CD4-positive, alpha-beta T cell treated with Interleukin-1 beta for 1 hour (primary cell): ENCODE data around the gene C9orf50.
A peak's percentile ranks its signal among the peaks of the same experiment; 100 is the strongest.
"Not testable (repeated sequence)": the region's sequence is repeated elsewhere in the genome, so short reads cannot be mapped to it uniquely, and the experiment has no call there.

Source experiments
- DNase-seq, 2 donors: peaks; one replicate each; pipeline ENCODE4 v3.0.0-alpha.2; 2020 to 2022

The C9orf50 gene

GRCh38 chr9:129647635-129648034 lies 26.7 kb upstream of the C9orf50 start:
- no peak for DNase-seq

DNA sequence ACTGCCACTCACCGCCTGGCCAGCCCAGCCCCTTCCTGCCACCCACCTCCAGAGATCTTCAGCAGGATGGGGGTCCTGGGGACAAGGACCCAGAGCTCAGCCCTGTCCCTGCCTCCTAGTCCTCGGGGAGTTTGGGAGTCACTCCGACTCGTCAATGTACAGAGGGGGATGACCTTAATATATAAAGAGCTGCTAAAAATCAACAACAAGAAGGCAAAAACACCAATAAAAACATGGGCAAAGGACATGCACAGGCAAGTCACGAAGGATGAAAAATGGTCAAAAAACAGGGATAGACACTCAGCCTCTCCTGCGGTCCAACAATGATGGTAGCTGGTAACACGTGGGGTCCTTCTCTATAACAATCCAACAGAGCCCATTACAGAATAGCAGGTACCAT lies 25.8 kb upstream of the C9orf50 start:
- DNase-seq, result no peak

DNA sequence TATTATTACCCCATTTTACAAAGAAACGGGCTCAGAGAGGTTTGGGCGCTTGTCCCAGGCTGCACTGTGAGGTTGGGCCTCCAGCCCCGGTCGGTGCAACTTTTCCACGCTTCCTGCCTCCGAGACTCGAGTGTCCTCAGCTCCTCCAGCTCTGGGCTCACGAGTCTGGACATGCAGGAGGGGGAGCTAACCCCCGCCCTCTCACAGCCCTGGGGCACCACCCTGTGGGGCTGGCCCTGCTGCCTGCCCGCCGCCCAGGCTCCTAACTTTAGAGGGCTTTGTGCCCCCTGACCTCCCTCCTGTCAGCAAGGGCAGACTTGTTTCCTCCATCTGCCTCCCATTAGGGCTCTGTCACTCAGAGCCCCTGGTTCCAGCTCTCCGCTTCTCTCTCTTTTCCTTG lies 25.4 kb upstream of the C9orf50 start:
- no peak for DNase-seq

GRCh38 chr9:129644902-129645301 lies 24.0 kb upstream of the C9orf50 start:
- no peak for DNase-seq

GRCh38 chr9:129644365-129644764 lies 23.5 kb upstream of the C9orf50 start:
- DNase-seq, result no peak

- no peak for DNase-seq
These were observed 22.8 kb upstream of the C9orf50 start for GRCh38 chr9:129643706-129644105.

DNA sequence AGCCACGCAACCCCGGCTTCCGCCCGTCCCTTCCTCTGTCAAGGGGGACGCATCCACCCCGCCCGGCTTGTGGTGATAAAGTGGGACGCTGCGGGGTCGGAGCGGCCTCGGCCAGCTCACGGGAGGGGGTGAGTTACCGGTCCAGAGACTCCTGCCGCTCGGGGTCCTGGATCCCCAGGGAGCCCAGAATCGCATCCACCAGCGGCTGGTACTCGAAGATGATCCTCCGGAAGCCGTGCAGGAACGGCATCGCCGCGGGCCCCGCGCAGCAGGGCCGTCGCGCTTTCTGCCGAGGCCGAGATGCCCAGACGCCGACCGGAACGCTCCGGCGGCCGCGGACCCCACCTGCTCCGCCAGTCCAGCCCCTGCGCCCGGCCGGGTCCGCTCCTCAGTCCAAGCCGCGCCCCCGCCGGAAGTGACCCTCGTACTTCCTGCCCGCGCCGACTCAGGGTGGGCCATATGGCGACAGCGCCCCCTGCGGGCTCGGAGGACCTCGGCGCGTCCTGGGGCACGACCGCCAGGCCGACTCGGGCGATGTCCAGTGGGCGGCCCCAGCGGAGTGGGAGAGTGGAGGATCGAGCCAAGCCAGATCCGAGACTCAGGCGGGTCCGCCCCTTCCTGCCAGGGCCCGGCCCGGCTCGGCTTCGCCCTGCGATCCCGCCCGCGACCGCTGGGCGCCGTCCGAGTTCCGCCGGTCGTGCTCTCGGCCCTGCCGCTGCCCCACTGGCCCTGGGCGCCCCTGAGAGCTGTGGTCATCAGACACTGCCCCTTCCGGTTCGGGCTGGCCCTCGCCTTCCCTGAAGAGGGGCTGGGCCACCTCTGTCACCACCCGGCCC lies 21.1 kb upstream of the C9orf50 start, which contains the start of gene ASB6:
Gene ASB6 (minus strand): TSS at position 402 of the 836 bp plus-strand sequence. CDS start 152 bp downstream, at position 250.
- peak; percentile 93 to 94 for DNase-seq

- DNase-seq, result no peak
These were observed 20.2 kb upstream of the C9orf50 start for GRCh38 chr9:129640871-129641749.

DNA sequence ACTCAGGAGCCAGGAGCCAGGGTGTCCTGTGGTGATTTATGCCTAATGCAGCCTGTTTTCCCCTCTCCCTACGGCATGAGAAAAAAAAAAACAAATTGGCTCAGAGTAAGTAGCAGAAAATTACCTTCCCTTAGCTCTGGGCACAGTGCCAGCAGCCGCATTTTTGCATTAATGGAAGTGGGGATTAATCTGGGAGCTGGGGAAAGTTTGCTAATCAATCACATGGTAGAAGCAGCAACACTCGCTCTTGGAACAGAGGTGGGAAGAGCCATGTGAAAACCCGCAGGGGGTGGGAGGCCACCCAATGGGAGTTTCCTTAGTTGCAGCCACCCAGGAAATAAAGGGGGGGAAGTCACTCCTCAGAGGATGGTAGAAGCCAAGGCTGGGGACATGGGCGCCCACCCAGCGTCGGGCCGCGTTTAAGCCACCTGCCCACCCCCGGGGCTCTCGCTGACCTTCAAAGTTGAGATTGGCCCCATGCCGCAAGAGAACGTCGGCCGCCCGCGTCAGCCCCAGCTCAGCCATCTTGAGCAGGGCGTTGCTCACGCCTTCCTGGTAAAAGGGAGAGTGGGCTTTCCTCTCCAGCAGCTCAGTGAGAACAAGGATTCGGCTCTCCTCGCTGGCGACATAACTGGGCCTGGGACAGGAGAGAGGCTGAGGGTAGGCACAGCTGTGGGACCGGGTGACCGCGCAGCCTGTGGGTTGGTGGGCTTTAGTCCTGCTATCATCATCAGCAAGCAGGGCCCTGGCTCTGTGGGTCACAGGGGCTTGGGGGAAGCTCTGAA lies 19.4 kb upstream of the C9orf50 start:
- DNase-seq, result no peak

GRCh38 chr9:129639756-129640085 lies 18.8 kb upstream of the C9orf50 start:
- no peak for DNase-seq

DNA sequence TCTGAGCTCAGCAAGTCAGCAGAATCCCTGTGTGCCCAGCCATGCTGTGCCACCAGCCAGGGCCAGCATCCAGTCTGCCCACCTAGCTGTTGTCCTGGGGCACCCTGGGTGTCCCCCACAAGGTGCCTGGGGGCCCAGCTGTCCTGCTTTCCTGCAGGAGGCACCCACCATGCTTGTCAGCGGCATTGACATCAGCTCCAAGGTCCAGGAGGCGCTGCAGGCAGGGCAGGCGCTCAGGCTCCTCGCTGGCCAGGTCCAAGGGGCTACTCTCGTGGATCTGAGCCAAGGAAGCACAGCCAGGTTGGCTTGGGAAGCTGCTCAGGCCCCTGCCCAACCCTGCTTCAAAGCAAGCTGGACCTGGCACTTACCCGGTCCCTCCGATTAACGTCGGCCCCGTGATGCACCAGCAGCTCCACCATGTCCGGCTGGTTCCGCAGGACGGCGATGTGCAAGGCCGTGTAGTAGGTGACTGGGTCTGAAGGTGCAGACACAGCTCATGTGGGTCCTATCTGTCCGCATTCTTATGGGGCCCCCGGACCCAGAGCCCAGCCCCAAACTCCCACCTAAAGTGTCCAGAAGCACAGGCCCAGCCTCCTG lies 18.2 kb upstream of the C9orf50 start:
- DNase-seq, result no peak

DNA sequence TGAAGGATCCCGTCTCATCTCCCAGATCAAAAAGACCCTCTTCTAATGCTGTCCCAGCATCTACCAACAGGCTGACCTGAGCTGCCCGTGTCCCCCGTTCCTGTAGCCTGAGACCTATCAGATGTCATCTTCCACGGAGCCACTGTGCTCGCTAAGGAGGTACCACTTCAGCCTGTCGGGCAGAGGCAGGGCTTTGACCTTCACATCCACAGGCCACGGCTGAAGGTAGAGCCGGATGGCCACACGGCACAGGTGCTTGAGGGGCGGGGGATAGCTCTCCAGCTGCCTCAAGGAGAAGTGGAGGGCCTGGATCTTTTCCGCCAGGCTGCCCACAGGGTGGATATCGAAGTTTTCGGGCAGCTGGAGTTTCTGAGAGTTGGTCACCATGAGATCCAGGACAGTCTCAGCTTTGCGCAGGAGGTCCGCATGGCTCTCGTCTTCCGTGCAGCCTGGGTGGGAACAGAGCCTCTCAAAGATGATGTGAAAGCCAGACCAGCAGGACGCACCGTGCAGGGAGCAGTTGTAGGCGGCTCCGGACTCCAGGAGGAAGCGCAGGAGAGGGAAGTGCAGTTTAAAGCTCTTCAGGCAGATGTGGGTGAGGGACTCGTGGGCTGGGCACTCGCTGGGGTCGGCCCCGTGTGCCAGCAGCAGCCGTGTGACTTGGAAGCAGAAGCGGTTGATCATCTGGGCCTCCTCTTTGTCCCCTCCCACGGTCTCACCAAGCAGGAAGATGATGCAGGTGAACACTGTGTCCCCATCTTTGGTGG lies 17.0 kb upstream of the C9orf50 start:
- no peak for DNase-seq

DNA sequence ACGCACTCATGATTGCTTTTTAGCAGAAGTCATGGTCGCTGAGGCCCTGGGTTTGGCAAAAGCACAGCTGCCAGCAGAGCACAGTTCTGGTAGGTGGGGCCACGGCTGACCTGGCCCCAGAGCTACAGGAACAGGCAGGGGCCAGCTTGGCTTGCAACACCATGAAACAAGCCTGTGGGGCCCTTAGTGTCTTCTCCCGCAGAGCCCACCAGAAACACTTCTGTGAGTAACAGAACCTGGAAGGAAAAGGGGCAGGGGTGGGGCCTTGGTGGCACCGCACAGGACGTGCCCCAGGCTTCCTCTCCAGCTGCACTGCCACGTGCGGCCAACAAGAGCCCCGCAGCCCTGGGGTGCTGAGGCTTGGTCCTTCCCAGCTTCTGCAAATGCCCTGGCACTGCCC lies 16.2 kb upstream of the C9orf50 start:
- DNase-seq, result no peak

DNA sequence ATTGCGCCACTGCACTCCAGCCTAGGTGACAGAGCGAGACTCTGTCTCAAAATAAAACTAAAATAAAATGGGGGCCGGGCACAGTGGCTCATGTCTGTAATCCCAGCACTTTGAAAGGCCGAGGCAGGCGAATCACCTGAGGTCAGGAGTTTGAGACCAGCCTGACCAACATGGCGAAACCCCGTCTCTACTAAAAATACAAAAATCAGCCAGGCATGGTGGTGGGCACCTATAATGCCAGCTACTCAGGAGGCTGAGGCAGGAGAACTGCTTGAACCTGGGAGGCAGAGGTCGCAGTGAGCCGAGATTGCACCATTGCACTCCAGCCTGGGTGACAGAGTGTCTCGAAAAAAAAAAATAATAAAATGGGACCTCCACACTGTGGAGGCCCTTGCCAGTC lies 15.4 kb upstream of the C9orf50 start:
- not testable (repeated sequence) for DNase-seq

GRCh38 chr9:129635099-129636065 lies 14.5 kb upstream of the C9orf50 start:
- no peak for DNase-seq

- DNase-seq, result no peak
These were observed 12.9 kb upstream of the C9orf50 start for GRCh38 chr9:129633848-129634247.

GRCh38 chr9:129633207-129633606 lies 12.3 kb upstream of the C9orf50 start:
- no peak for DNase-seq

- DNase-seq, result no peak
These were observed 11.6 kb upstream of the C9orf50 start for GRCh38 chr9:129632460-129632859.

DNA sequence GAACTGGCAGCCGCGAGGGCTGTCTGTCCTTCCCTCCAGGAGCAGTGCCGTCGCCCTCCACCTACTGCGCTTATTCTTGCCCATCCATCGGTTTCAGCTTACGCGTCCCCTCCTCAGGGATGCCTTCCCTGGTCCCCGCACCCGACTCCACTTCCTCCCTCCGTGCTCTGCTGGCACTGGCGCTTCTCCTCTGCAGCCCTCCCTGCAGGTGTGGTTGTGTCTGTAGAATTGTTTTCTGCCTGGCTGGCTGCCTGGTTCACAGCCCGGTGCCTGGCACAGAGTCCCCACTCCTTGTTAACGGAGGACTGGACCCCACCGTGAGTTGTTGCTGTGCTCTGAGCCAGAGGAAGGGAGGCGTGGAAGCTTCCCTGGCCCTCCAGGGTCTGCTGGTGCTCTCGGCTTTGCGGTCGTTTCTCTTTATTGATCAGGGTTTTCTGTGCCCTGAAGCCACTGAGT lies 10.8 kb upstream of the C9orf50 start:
- DNase-seq, result no peak

GRCh38 chr9:129630967-129631673 lies 10.2 kb upstream of the C9orf50 start:
- no peak for DNase-seq
